Activated CD8-positive, alpha-beta T cell treated with anti-CD3 and anti-CD28 coated beads for 36 hours (primary cell): ENCODE data around the gene TCP11. TPM values are rescaled to one million over a fixed set of nuclear protein-coding genes. Genes with fewer than 3 reads are reported as not detected.

Experiments
- ATAC-seq: fragments of 200-7000 bp; cut with Tn5 transposase; one replicate; pipeline ENCODE4 v1.10.0; 2021; ENCODE audit warnings: mild to moderate bottlenecking, moderate library complexity
- CTCF ChIA-PET: fragments of 350-600 bp; sonication (Branson Sonifier 250); formaldehyde crosslinking; loops from one replicate; lab custom pipeline; 2021; ENCODE audit warnings: antibody characterized with exemption; lab: Charles Lee
- POLR2A ChIA-PET: fragments of 350-600 bp; sonication (Branson Sonifier 250); formaldehyde crosslinking; loops from one replicate; lab custom pipeline; 2021; ENCODE audit warnings: antibody characterized with exemption; lab: Charles Lee
- DNase-seq: peaks from one replicate; pipeline ENCODE4 v3.0.0-alpha.2; 2020
- H3K27ac Mint-ChIP-seq: one replicate; pipeline ENCODE4 v1.8.0; 2021; ENCODE audit warnings: mild to moderate bottlenecking, mixed read lengths
- H3K27me3 Mint-ChIP-seq: one replicate; pipeline ENCODE4 v1.8.0; 2021; ENCODE audit warnings: mixed read lengths
- H3K36me3 Mint-ChIP-seq: one replicate; pipeline ENCODE4 v1.8.0; 2021; ENCODE audit warnings: low read depth, mixed read lengths
- H3K4me1 Mint-ChIP-seq: one replicate; pipeline ENCODE4 v1.8.0; 2021; ENCODE audit warnings: low read depth, mixed read lengths
- H3K4me3 Mint-ChIP-seq: one replicate; pipeline ENCODE4 v1.8.0; 2021; ENCODE audit warnings: mild to moderate bottlenecking, moderate library complexity, mixed read lengths
- H3K9me3 Mint-ChIP-seq: one replicate; pipeline ENCODE4 v1.8.0; 2021; ENCODE audit warnings: mixed read lengths
- intact Hi-C: fragments of 100-400 bp; cut with micrococcal nuclease; formaldehyde crosslinking; loops from one replicate; pipeline ENCODE4 v1.10.0; 2022
- total RNA-seq, 2 experiments: library from RNA; stranded (reverse); gene quantifications; one replicate each; pipeline ENCODE4 v1.2.3, GENCODE V29; 2021
- TF ChIP-seq, protein P1 (sequence below): fragments of 200-600 bp; IDR thresholded peaks from one replicate; pipeline ENCODE4 v1.8.0; 2022; ENCODE audit warnings: antibody characterized with exemption, mild to moderate bottlenecking

Gene TCP11
- total RNA-seq, 2 experiments from 2014 or later: not detected

DNA sequence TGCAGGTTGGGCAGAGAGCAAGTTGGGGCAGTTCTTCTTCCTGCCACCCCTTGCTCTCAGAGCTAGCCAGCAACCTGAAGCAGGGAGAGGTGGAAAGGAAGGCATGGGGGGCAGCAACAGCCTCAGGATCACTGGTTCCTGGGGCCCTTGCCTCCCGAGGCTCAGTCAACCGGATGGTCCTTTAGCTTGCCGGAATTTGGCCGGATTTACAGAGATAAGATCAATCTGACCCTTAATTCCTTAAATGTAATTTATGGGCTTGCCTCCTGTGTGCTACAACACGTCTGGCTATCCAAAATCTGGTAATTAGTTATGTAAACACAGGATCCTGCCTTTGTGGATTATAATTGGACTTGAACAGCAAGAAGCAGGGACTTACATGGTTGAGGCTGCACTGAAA, 19.5 kb upstream of the TCP11 start:
- Mint-ChIP-seq H3K27ac (no peak overlapping the region), H3K4me1 (no peaks in the 10 kb centered on the region), H3K4me3 (no peak overlapping the region), H3K27me3 (peaks cover 9% of the 10 kb centered on the region), H3K9me3 (no peaks in the 10 kb centered on the region), H3K36me3 (no peaks in the 10 kb centered on the region)
- ATAC-seq (no peak), DNase-seq (no peak)
- intact Hi-C loops: no loop called here
- ChIA-PET CTCF (interaction anchor here (1.3 to 2.8 kb wide), 2 partner anchors 21 to 45 kb away, joined by 3 to 11 read pairs; no protein-coding TSS in a partner anchor), POLR2A (no interaction called here)
- TF ChIP-seq, protein P1, sequence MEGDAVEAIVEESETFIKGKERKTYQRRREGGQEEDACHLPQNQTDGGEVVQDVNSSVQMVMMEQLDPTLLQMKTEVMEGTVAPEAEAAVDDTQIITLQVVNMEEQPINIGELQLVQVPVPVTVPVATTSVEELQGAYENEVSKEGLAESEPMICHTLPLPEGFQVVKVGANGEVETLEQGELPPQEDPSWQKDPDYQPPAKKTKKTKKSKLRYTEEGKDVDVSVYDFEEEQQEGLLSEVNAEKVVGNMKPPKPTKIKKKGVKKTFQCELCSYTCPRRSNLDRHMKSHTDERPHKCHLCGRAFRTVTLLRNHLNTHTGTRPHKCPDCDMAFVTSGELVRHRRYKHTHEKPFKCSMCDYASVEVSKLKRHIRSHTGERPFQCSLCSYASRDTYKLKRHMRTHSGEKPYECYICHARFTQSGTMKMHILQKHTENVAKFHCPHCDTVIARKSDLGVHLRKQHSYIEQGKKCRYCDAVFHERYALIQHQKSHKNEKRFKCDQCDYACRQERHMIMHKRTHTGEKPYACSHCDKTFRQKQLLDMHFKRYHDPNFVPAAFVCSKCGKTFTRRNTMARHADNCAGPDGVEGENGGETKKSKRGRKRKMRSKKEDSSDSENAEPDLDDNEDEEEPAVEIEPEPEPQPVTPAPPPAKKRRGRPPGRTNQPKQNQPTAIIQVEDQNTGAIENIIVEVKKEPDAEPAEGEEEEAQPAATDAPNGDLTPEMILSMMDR: no peak

DNA sequence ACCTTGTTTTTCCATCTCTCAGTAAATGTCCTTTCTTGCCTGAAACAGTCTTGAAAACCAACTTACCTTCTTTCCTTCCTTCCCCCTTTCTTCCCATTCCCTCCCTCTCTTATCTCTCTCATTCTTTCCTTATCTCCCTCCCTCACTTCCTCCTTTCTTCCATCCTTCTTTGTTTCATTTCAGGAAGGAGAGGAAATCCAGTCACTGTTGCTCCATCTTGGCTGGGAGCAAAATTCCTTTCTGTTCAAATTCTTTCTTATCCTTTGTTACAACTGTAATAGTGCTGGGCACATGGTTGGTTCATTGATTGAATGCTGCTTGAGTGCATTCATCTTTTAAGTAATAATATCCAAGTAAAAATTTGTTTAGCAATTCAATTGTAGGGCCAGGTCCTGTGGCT, 17.4 kb upstream of the TCP11 start:
- Mint-ChIP-seq H3K27me3 (peaks cover 4% of the 10 kb centered on the region), H3K4me1 (peaks cover 5% of the 10 kb centered on the region), H3K4me3 (no peak overlapping the region), H3K36me3 (no peaks in the 10 kb centered on the region), H3K9me3 (no peaks in the 10 kb centered on the region), H3K27ac (no peak overlapping the region)
- no peak for DNase-seq
- no peak for ATAC-seq
- POLR2A ChIA-PET: no interaction called here
- TF ChIP-seq, protein P1: no peak
- intact Hi-C loops: no loop called here
- CTCF ChIA-PET: interaction anchor here (1.6 to 2.8 kb wide), 2 partner anchors 11 to 19 kb away, joined by 3 to 11 read pairs; no protein-coding TSS in a partner anchor

DNA sequence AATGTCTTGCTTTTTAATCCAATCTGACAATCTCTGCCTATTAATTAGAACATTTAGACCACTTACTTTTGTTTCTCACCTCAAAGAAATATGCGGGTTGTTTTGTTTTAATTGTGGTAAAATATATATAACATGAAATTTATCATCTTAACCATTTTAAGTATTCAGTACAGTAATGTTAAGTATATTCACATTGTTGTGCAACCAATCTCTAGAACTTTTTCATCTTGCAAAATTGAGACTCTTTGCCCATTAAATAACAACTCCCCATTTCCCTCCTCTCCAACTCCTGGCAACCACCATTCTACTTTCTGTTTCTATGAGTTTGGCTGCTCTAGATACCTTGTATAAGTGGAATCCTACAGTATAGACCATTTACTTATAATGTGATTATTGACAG, 13.8 kb upstream of the TCP11 start:
- POLR2A ChIA-PET: no interaction called here
- DNase-seq: no peak
- CTCF ChIA-PET: interaction anchor here (0.8 to 2.9 kb wide), 3 partner anchors 8 to 87 kb away, joined by 3 to 18 read pairs (median 3); no protein-coding TSS in a partner anchor

DNA sequence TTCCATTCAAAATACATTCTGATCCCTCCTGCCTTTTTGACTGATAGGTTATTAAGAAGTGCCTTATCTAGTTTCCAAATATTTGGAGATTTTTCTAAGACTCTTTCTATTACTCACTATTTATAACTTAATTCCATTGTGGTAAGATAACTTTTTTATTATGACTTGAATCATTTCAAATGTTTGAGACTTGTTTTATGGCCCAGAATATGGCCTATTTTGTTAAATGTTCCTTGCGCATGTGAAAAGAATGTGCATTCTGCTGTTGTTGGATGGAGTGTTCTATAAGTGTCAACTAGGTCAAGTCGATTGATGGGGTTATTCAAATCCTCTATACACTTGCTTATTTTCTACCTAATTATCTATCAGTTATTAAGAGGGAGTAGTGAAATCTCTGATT, 13.1 kb upstream of the TCP11 start:
- Mint-ChIP-seq H3K4me1 (peaks cover 7% of the 10 kb centered on the region), H3K4me3 (no peak overlapping the region), H3K27me3 (peaks cover 5% of the 10 kb centered on the region), H3K9me3 (no peaks in the 10 kb centered on the region), H3K36me3 (no peaks in the 10 kb centered on the region), H3K27ac (no peak overlapping the region)
- CTCF ChIA-PET: interaction anchor here (0.8 to 1.5 kb wide), 2 partner anchors 86 to 87 kb away, joined by 3 read pairs; no protein-coding TSS in a partner anchor
- DNase-seq (no peak), ATAC-seq (no peak)
- intact Hi-C loops: no loop called here
- TF ChIP-seq, protein P1: no peak
- POLR2A ChIA-PET: no interaction called here

More for the DNA sequence above, 13.8 kb upstream of the TCP11 start:
- no peak for ATAC-seq
- Mint-ChIP-seq H3K36me3 (no peaks in the 10 kb centered on the region), H3K4me1 (peaks cover 5% of the 10 kb centered on the region), H3K27me3 (peaks cover 5% of the 10 kb centered on the region), H3K4me3 (no peak overlapping the region), H3K27ac (no peak overlapping the region), H3K9me3 (no peaks in the 10 kb centered on the region)
- TF ChIP-seq, protein P1: no peak
- intact Hi-C loops: no loop called here

DNA sequence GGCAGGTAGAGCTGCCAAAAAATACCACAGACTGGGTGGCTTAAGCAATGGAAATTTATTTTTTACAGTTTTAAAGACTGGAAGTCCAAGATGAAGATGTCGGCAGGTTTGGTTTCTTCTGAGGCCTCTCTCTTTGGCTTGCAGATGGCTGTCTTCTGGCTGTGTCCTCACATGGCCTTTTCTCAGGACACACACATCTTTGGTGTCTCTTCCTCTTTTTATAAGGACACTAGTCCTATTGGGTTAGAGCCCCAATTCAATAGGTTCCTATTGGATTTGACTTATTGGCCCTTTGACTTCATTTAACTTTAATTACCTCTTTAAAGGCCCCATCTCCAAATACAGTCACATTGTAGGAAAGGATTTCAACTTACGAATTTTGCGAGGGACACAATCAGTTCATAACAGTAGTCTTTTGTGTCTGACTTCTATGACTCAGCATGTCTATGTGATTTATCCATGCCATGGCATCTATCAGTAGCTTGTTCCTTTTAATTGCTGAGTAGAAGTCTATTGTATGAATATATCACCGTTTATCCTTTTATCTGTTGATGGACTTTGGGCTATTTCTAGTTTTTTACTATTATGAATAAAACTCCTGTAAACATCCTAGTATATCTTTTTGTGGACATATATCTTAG, 11.0 kb upstream of the TCP11 start:
- intact Hi-C loops: no loop called here
- TF ChIP-seq, protein P1: no peak
- Mint-ChIP-seq H3K36me3 (no peaks in the 10 kb centered on the region), H3K9me3 (no peaks in the 10 kb centered on the region), H3K27ac (no peak overlapping the region), H3K27me3 (peaks cover 1% of the 10 kb centered on the region), H3K4me3 (no peak overlapping the region), H3K4me1 (peaks cover 24% of the 10 kb centered on the region)
- ChIA-PET CTCF (interaction anchor here (7.5 kb wide), 1 partner anchor 53 kb away, joined by 104 read pairs; no protein-coding TSS in a partner anchor), POLR2A (no interaction called here)
- no peak for ATAC-seq
- DNase-seq: no peak
